GM21723 (cell line): ENCODE data around the gene HSFX2.
"Not testable (repeated sequence)": the region's sequence is repeated elsewhere in the genome, so short reads cannot be mapped to it uniquely, and the experiment has no call there.

ENCODE experiments used
- ATAC-seq: cut with Tn5 transposase; IDR thresholded peaks from one replicate; pipeline ENCODE4 v1.9.1; 2021; ENCODE audit warnings: mild to moderate bottlenecking, moderate library complexity; ENCODE audit not compliant: unreplicated experiment

The HSFX2 gene

GRCh38 chrX:149595214-149595613 lies at the start of gene HSFX2:
HSFX2 (minus strand) TSS chrX:149595314; CDS start chrX:149594700, 614 bp downstream.
- ATAC-seq, result not testable (repeated sequence)

GRCh38 chrX:149643496-149643895 lies 48.4 kb upstream of the HSFX2 start:
- no peak for ATAC-seq

- no peak for ATAC-seq
These were observed 46.7 kb upstream of the HSFX2 start for GRCh38 chrX:149641835-149642234.

- no peak for ATAC-seq
These were observed 46.3 kb upstream of the HSFX2 start for GRCh38 chrX:149641432-149641831.

- no peak for ATAC-seq
These were observed 44.5 kb upstream of the HSFX2 start for GRCh38 chrX:149639568-149639967.

GRCh38 chrX:149638860-149639259 lies 43.7 kb upstream of the HSFX2 start:
- no peak for ATAC-seq

- no peak for ATAC-seq
These were observed 38.4 kb upstream of the HSFX2 start for GRCh38 chrX:149633511-149633910.

- ATAC-seq, result peak; percentile 92
These were observed 36.4 kb upstream of the HSFX2 start, which contains the start of gene TMEM185A for GRCh38 chrX:149631234-149632165. TMEM185A (minus strand) TSS chrX:149631792; CDS start chrX:149631580, 212 bp downstream.

- no peak for ATAC-seq
These were observed 35.6 kb upstream of the HSFX2 start for GRCh38 chrX:149630681-149631233.

GRCh38 chrX:149629730-149630387 lies 34.7 kb upstream of the HSFX2 start:
- ATAC-seq, result no peak

GRCh38 chrX:149628768-149629167 lies 33.7 kb upstream of the HSFX2 start:
- no peak for ATAC-seq

- no peak for ATAC-seq
These were observed 33.2 kb upstream of the HSFX2 start for GRCh38 chrX:149628280-149628679.

- not testable (repeated sequence) for ATAC-seq
These were observed 31.7 kb upstream of the HSFX2 start for GRCh38 chrX:149626829-149627228.

GRCh38 chrX:149619662-149620061 lies 24.5 kb upstream of the HSFX2 start:
- ATAC-seq, result not testable (repeated sequence)

GRCh38 chrX:149618871-149619270 lies 23.8 kb upstream of the HSFX2 start:
- ATAC-seq, result no peak

- no peak for ATAC-seq
These were observed 16.6 kb upstream of the HSFX2 start for GRCh38 chrX:149611623-149612175.

- no peak for ATAC-seq
These were observed 15.4 kb upstream of the HSFX2 start for GRCh38 chrX:149610511-149610910.

- ATAC-seq, result no peak
These were observed 12.6 kb upstream of the HSFX2 start for GRCh38 chrX:149607699-149608098.

- not testable (repeated sequence) for ATAC-seq
These were observed 10.3 kb upstream of the HSFX2 start for GRCh38 chrX:149605248-149605885.

GRCh38 chrX:149598603-149599002 lies 3.5 kb upstream of the HSFX2 start:
- ATAC-seq, result not testable (repeated sequence)

- ATAC-seq, result not testable (repeated sequence)
These were observed 829 bp upstream of the HSFX2 start for GRCh38 chrX:149595943-149596342.
